K562 (cell line): Measurements from ENCODE around the gene CMBL. TPM values are rescaled to one million over a fixed set of nuclear protein-coding genes. Genes with fewer than 3 reads are reported as not detected.

Source experiments
- ATAC-seq: fragments of 200-7000 bp; cut with Tn5 transposase; 3 replicates; pipeline ENCODE4 v1.9.1; 2020; ENCODE audit warnings: moderate library complexity
- BruUV-seq: library from RNA; stranded (reverse); fragments of 400-500 nt; replicated peaks from 2 replicates; lab custom pipeline; 2021; lab: Mats Ljungman, UMichigan
- CTCF ChIA-PET: fragments of 300-600 bp; formaldehyde crosslinking; extraction: SDS; loops from one replicate; lab custom pipeline; 2021; ENCODE audit warnings: low intra/inter-chr PET ratio; lab: Yijun Ruan, JAX
- POLR2A ChIA-PET: fragments of 300-600, 350-650 bp; sonication (Branson Sonifier 250); formaldehyde crosslinking; extraction: SDS; loops from one replicate; lab custom pipeline; 2021; ENCODE audit warnings: antibody characterized with exemption, inconsistent platforms; lab: Yijun Ruan, JAX
- DNase-seq, 4 experiments: peaks; one replicate each; pipeline versions ENCODE4 v3.0.0 to v3.0.0-alpha.2; 2011 to 2018; ENCODE audit warnings: low spot score in 3 of 4, mixed read lengths in 3 of 4; ENCODE audit errors: extremely low read depth in 1 of 4
- FAIRE-seq: peaks from 2 replicates; lab custom pipeline; 2011; peaks lifted over from hg19 to GRCh38; lab: Jason Lieb, UNC
- H2AFZ ChIP-seq: 2 replicates; pipeline ENCODE4 v1.6.0; 2011; ENCODE audit warnings: low read depth, low read length, control low read depth, inconsistent platforms
- H3K27ac ChIP-seq: fragments of 200-600 bp; 3 replicates; pipeline ENCODE4 v1.8.0; 2011; ENCODE audit warnings: low read depth, mild to moderate bottlenecking, control low read depth, inconsistent platforms, low read length, moderate library complexity, mixed read lengths; ENCODE audit errors: extremely low read depth
- H3K27me3 ChIP-seq, 2 experiments: fragments of 300-600 bp in 1 of 2; 2 replicates in 1 of 2; 3 replicates in 1 of 2; pipeline versions ENCODE4 v1.6.0 to v1.8.0; 2011; ENCODE audit warnings: inconsistent platforms in 2 of 2, low read length in 2 of 2, mild to moderate bottlenecking in 1 of 2, mixed read lengths in 1 of 2, moderate library complexity in 1 of 2; ENCODE audit not compliant: control insufficient read depth in 2 of 2, insufficient read depth in 2 of 2
- H3K36me3 ChIP-seq: fragments of 300-600 bp; 3 replicates; pipeline ENCODE4 v1.8.0; 2011; ENCODE audit warnings: mild to moderate bottlenecking, low read length, inconsistent platforms; ENCODE audit not compliant: control insufficient read depth, insufficient read depth
- H3K4me1 ChIP-seq, 2 experiments: fragments of 200-600 bp in 1 of 2; replicated peaks in 1 of 2; 2 replicates in 1 of 2; 3 replicates in 1 of 2; pipeline versions ENCODE4 v1.5.1 to v1.8.0; 2011; ENCODE audit warnings: inconsistent platforms in 2 of 2, low read length in 2 of 2, mild to moderate bottlenecking in 1 of 2, mixed read lengths in 1 of 2, moderate library complexity in 1 of 2; ENCODE audit not compliant: control insufficient read depth in 2 of 2, insufficient read depth in 2 of 2
- H3K4me2 ChIP-seq: 2 replicates; pipeline ENCODE4 v1.6.1; 2011; ENCODE audit warnings: low read length, control low read depth, inconsistent platforms, mixed read lengths; ENCODE audit not compliant: insufficient read depth
- H3K4me3 ChIP-seq: fragments of 200-600 bp; sonication (generic), shearing (Covaris generic); 2 replicates; pipeline ENCODE4 v1.5.1; 2016; ENCODE audit warnings: control low read depth, inconsistent platforms
- H3K79me2 ChIP-seq: fragments of 200-600 bp; 3 replicates; pipeline ENCODE4 v1.8.0; 2011; ENCODE audit warnings: low read length, inconsistent platforms; ENCODE audit not compliant: control insufficient read depth, insufficient read depth
- H3K9ac ChIP-seq, 2 experiments: 2 replicates each; pipeline versions ENCODE4 v1.6.0 to v1.6.1; 2011; ENCODE audit warnings: low read depth in 2 of 2, low read length in 2 of 2, control low read depth in 1 of 2, inconsistent platforms in 1 of 2, mild to moderate bottlenecking in 1 of 2, mixed read lengths in 1 of 2; ENCODE audit not compliant: insufficient read depth in 1 of 2
- H3K9me1 ChIP-seq: one replicate; pipeline ENCODE4 v1.6.0; 2011; ENCODE audit warnings: inconsistent platforms, mild to moderate bottlenecking, low read length, moderate library complexity; ENCODE audit not compliant: control insufficient read depth, insufficient read depth
- H3K9me3 ChIP-seq: replicated peaks from 2 replicates; pipeline ENCODE4 v1.5.1; 2011; ENCODE audit warnings: low read depth, low read length, inconsistent platforms; ENCODE audit not compliant: control insufficient read depth, insufficient read depth
- H4K20me1 ChIP-seq: replicated peaks from 2 replicates; pipeline ENCODE4 v1.6.1; 2011; ENCODE audit warnings: low read length, inconsistent platforms, mixed read lengths; ENCODE audit not compliant: control insufficient read depth, insufficient read depth
- CCAR2 ChIP-seq: fragments of 200-400 bp; formaldehyde crosslinking; IDR thresholded peaks from 2 replicates; pipeline ENCODE4 v1.6.1; 2017; ENCODE audit warnings: mild to moderate bottlenecking, low read depth, low read length
- CTCF ChIP-seq, 3 experiments: IDR thresholded peaks in 2 of 3; conservative IDR thresholded peaks in 1 of 3; 2 replicates each; pipeline ENCODE4 v1.5.1; 2011 to 2012; ENCODE audit warnings: low read length in 3 of 3, mild to moderate bottlenecking in 3 of 3, control low read depth in 2 of 3, improper control_type of control experiment in 1 of 3, inconsistent platforms in 1 of 3, low read depth in 1 of 3, mixed read lengths in 1 of 3, moderate library complexity in 1 of 3; ENCODE audit not compliant: insufficient read depth in 2 of 3
- CTCFL ChIP-seq: IDR thresholded peaks from 2 replicates; pipeline ENCODE4 v1.6.1; 2011; ENCODE audit warnings: borderline replicate concordance, low read depth, mild to moderate bottlenecking, moderate library complexity, low read length; ENCODE audit not compliant: insufficient read depth, poor library complexity, severe bottlenecking
- E2F1 ChIP-seq: sonication (generic); formaldehyde crosslinking; IDR thresholded peaks from 2 replicates; pipeline ENCODE4 v1.8.1; 2023; ENCODE audit warnings: mild to moderate bottlenecking, missing genetic modification reagents, moderate library complexity
- IFI16 ChIP-seq: fragments of 250-450 bp; sonication (Bioruptor Pico); IDR thresholded peaks from 2 replicates; pipeline ENCODE4 v2.1.2; 2022; ENCODE audit warnings: mild to moderate bottlenecking, inconsistent platforms
- LARP7 ChIP-seq: fragments of 450-650 bp; IDR thresholded peaks from 2 replicates; pipeline ENCODE4 v1.6.1; 2016
- NBN ChIP-seq: fragments of 450-650 bp; IDR thresholded peaks from 2 replicates; pipeline ENCODE4 v1.6.1; 2016; ENCODE audit warnings: low read depth, mild to moderate bottlenecking
- NFIX ChIP-seq: fragments of 250-450 bp; sonication (Bioruptor Pico); IDR thresholded peaks from 2 replicates; pipeline ENCODE4 v1.4.0; 2020; ENCODE audit warnings: low read depth, mild to moderate bottlenecking, moderate library complexity
- NFYB ChIP-seq: IDR thresholded peaks from 2 replicates; pipeline ENCODE4 v1.6.1; 2011; ENCODE audit warnings: mild to moderate bottlenecking, moderate library complexity; ENCODE audit not compliant: insufficient read length; ENCODE audit errors: extremely low read depth
- PHB ChIP-seq: fragments of 250-450 bp; sonication (Bioruptor Pico); IDR thresholded peaks from 2 replicates; pipeline ENCODE4 v1.5.0; 2021
- PHF21A ChIP-seq: fragments of 450-650 bp; IDR thresholded peaks from 2 replicates; pipeline ENCODE4 v1.6.1; 2017; ENCODE audit warnings: low read depth, borderline replicate concordance
- RCOR1 ChIP-seq, 2 experiments: IDR thresholded peaks; 2 replicates each; pipeline ENCODE4 v1.6.1; 2012; ENCODE audit warnings: low read depth in 2 of 2, low read length in 2 of 2, borderline replicate concordance in 1 of 2, improper control_type of control experiment in 1 of 2
- STAT5B ChIP-seq: fragments of 250-450 bp; sonication (Bioruptor Pico); IDR thresholded peaks from 2 replicates; pipeline ENCODE4 v1.8.0; 2021; ENCODE audit warnings: mild to moderate bottlenecking, inconsistent platforms
- TBL1XR1 ChIP-seq, 2 experiments: IDR thresholded peaks; 2 replicates each; pipeline ENCODE4 v1.6.1; 2012; ENCODE audit warnings: improper control_type of control experiment in 2 of 2, low read length in 2 of 2, mild to moderate bottlenecking in 1 of 2
- TOE1 ChIP-seq, 2 experiments: fragments of 450-650 bp in 1 of 2; sonication (generic) in 1 of 2; formaldehyde crosslinking in 1 of 2; IDR thresholded peaks; 2 replicates each; pipeline versions ENCODE4 v1.7.1 to v1.8.0; 2016 to 2022; ENCODE audit warnings: borderline replicate concordance in 2 of 2, mild to moderate bottlenecking in 2 of 2, antibody characterized with exemption in 1 of 2, inconsistent platforms in 1 of 2, low read depth in 1 of 2, missing genetic modification reagents in 1 of 2, moderate library complexity in 1 of 2
- ZNF224 ChIP-seq: sonication (generic); formaldehyde crosslinking; IDR thresholded peaks from 2 replicates; pipeline ENCODE4 v1.8.0; 2022; ENCODE audit warnings: mild to moderate bottlenecking, missing genetic modification reagents
- ZNF3 ChIP-seq: fragments of 250-450 bp; sonication (Bioruptor Pico); IDR thresholded peaks from 2 replicates; pipeline ENCODE4 v1.5.0; 2021; ENCODE audit warnings: mild to moderate bottlenecking, moderate library complexity
- WGBS: fragments of 100-300 bp; shearing (Covaris generic); methylation state at CpG from one replicate; pipeline ENCODE4 v1.1.6; 2016; ENCODE audit warnings: low coverage, mixed read lengths; ENCODE audit not compliant: insufficient coverage; ENCODE audit errors: missing lambda C conversion rate; 5-methylcytosine and 5-hydroxymethylcytosine counted together
- in situ Hi-C: fragments of 300-500 bp; cut with MboI; formaldehyde crosslinking; loops from 4 replicates; pipeline ENCODE4 v1.15.0; 2018; ENCODE audit warnings: inconsistent platforms, mixed read lengths
- intact Hi-C: fragments of 100-400 bp; cut with micrococcal nuclease; formaldehyde crosslinking; loops from 2 replicates; pipeline ENCODE4 v1.14.2; 2022
- polyA plus RNA-seq, 8 experiments: library from polyadenylated mRNA; depleted of rRNA in 4 of 8; stranded (reverse) in 5 of 8; unstranded in 3 of 8; fragments of >200 nt; fragmentation: Nextera tagmentation in 2 of 8; fragmentation: Illumina TruSeq in 1 of 8; extraction: Ambion mirVana in 2 of 8; extraction: Trizol in 1 of 8; gene quantifications; 2 replicates each; pipeline versions ENCODE4 v1.2.1 to v1.2.3, GENCODE V29; 2011 to 2014; ENCODE audit warnings: inconsistent platforms in 1 of 8, missing spikeins in 1 of 8
- total RNA-seq, 7 experiments: library from RNA; depleted of rRNA in 6 of 7; stranded (reverse); fragments of >200 nt in 6 of 7; fragmentation: Illumina TruSeq in 2 of 7; extraction: Trizol in 2 of 7; gene quantifications; 2 replicates each; pipeline versions ENCODE4 v1.2.1 to v1.2.3, GENCODE V29; 2011 to 2021; ENCODE audit warnings: low replicate concordance in 1 of 7

The CMBL gene
- total and polyA plus RNA-seq, 9 of the 15 experiments (the other 6 are each of a cell fraction or from before 2014, with no cell fraction given): 22.6 to 192 (median 71.1) TPM

- WGBS: 45% methylated on average over 18 of the region's 18 CpGs
- no TSS peak for BruUV-seq
- Histone ChIP-seq H3K4me3 (no peak overlapping the region), H3K9ac (no peak overlapping the region), H3K4me1 (peaks cover 0 to 9% of the 10 kb centered on the region in 2 experiments; a peak in 3 of 5 replicates), H3K4me2 (no peak overlapping the region), H3K79me2 (peaks cover 23% of the 10 kb centered on the region), H3K36me3 (peaks cover 92% of the 10 kb centered on the region), H4K20me1 (peaks cover 24% of the 10 kb centered on the region), H3K27ac (no peak overlapping the region), H3K27me3 (no peaks in the 10 kb centered on the region), H3K9me3 (no peaks in the 10 kb centered on the region), H3K9me1 (peaks cover 6% of the 10 kb centered on the region), H2AFZ (no peak overlapping the region)
- intact Hi-C loops: no loop called here
- FAIRE-seq (peak; percentile 67), DNase-seq (peak in 1 of 4 experiments; percentile 67), ATAC-seq (peak; percentile 10)
- POLR2A ChIA-PET: interaction anchor here (0.6 to 7.9 kb wide), 7 partner anchors 10 to 195 kb away, joined by 3 to 72 read pairs (median 3); partner anchors contain the start of genes ATPSCKMT and CCT5
- CTCF ChIA-PET: no interaction called here
- in situ Hi-C loops: no loop called here
- TF ChIP-seq E2F1: no peak
- TF ChIP-seq CTCFL: no peak
- peak in 1 of 2 experiments; percentile 64; a peak in 1 of 4 replicates for TF ChIP-seq RCOR1 (IDR thresholded peaks at IDR 0.05; ENCODE audit: borderline replicate concordance in 1 of 2, low read depth in 2 of 2, low read length in 2 of 2)
- TF ChIP-seq TBL1XR1 (IDR thresholded peaks at IDR 0.05; ENCODE audit: low read length in 2 of 2): no peak
- TF ChIP-seq NFYB: no peak
- no peak for TF ChIP-seq ZNF3 (CRISPR knock-in tag)
- TF ChIP-seq PHF21A: no peak
- peak; percentile 50 for TF ChIP-seq NFIX (CRISPR knock-in tag)
- TF ChIP-seq TOE1 (IDR thresholded peaks at IDR 0.05; ENCODE audit: borderline replicate concordance): no peak
- no peak for TF ChIP-seq TOE1 (CRISPR knock-in tag; IDR thresholded peaks at IDR 0.05; ENCODE audit: borderline replicate concordance, low read depth)
- no peak for TF ChIP-seq CCAR2
- no peak for TF ChIP-seq ZNF224 (CRISPR knock-in tag)
- no peak for TF ChIP-seq STAT5B (CRISPR knock-in tag)
- no peak for TF ChIP-seq IFI16
- no peak for TF ChIP-seq LARP7
- no peak for TF ChIP-seq PHB (CRISPR knock-in tag)
- TF ChIP-seq NBN: no peak
- no peak for TF ChIP-seq CTCF (IDR thresholded peaks at IDR 0.05 in 2 of 3, conservative IDR thresholded peaks at IDR 0.05 in 1 of 3; ENCODE audit: insufficient read depth in 2 of 3, low read depth in 1 of 3, low read length in 3 of 3)
These were observed 45.5 kb downstream of the CMBL start for GRCh38 chr5:10262121-10262774.
